K562 (cell line): ENCODE results near the gene TRAPPC4. TPM values are rescaled to one million over a fixed set of nuclear protein-coding genes. Genes with fewer than 3 reads are reported as not detected.
A peak's percentile ranks its signal among the peaks of the same experiment; 100 is the strongest.

Experiments used
- ATAC-seq: fragments of 200-7000 bp; cut with Tn5 transposase; 3 replicates; pipeline ENCODE4 v1.9.1; 2020; ENCODE audit warnings: moderate library complexity
- BruUV-seq: library from RNA; stranded (reverse); fragments of 400-500 nt; replicated peaks from 2 replicates; lab custom pipeline; 2021; lab: Mats Ljungman, UMichigan
- CTCF ChIA-PET: fragments of 300-600 bp; formaldehyde crosslinking; extraction: SDS; loops from one replicate; lab custom pipeline; 2021; ENCODE audit warnings: low intra/inter-chr PET ratio; lab: Yijun Ruan, JAX
- POLR2A ChIA-PET: fragments of 300-600, 350-650 bp; sonication (Branson Sonifier 250); formaldehyde crosslinking; extraction: SDS; loops from one replicate; lab custom pipeline; 2021; ENCODE audit warnings: antibody characterized with exemption, inconsistent platforms; lab: Yijun Ruan, JAX
- DNase-seq, 4 experiments: peaks; one replicate each; pipeline versions ENCODE4 v3.0.0 to v3.0.0-alpha.2; 2011 to 2018; ENCODE audit warnings: low spot score in 3 of 4, mixed read lengths in 3 of 4; ENCODE audit errors: extremely low read depth in 1 of 4
- FAIRE-seq: peaks from 2 replicates; lab custom pipeline; 2011; peaks lifted over from hg19 to GRCh38; lab: Jason Lieb, UNC
- H2AFZ ChIP-seq: 2 replicates; pipeline ENCODE4 v1.6.0; 2011; ENCODE audit warnings: low read depth, low read length, control low read depth, inconsistent platforms
- H3K27ac ChIP-seq: fragments of 200-600 bp; 3 replicates; pipeline ENCODE4 v1.8.0; 2011; ENCODE audit warnings: low read depth, mild to moderate bottlenecking, control low read depth, inconsistent platforms, low read length, moderate library complexity, mixed read lengths; ENCODE audit errors: extremely low read depth
- H3K27me3 ChIP-seq, 2 experiments: fragments of 300-600 bp in 1 of 2; 2 replicates in 1 of 2; 3 replicates in 1 of 2; pipeline versions ENCODE4 v1.6.0 to v1.8.0; 2011; ENCODE audit warnings: inconsistent platforms in 2 of 2, low read length in 2 of 2, mild to moderate bottlenecking in 1 of 2, mixed read lengths in 1 of 2, moderate library complexity in 1 of 2; ENCODE audit not compliant: control insufficient read depth in 2 of 2, insufficient read depth in 2 of 2
- H3K36me3 ChIP-seq: fragments of 300-600 bp; 3 replicates; pipeline ENCODE4 v1.8.0; 2011; ENCODE audit warnings: mild to moderate bottlenecking, low read length, inconsistent platforms; ENCODE audit not compliant: control insufficient read depth, insufficient read depth
- H3K4me1 ChIP-seq, 2 experiments: fragments of 200-600 bp in 1 of 2; replicated peaks in 1 of 2; 2 replicates in 1 of 2; 3 replicates in 1 of 2; pipeline versions ENCODE4 v1.5.1 to v1.8.0; 2011; ENCODE audit warnings: inconsistent platforms in 2 of 2, low read length in 2 of 2, mild to moderate bottlenecking in 1 of 2, mixed read lengths in 1 of 2, moderate library complexity in 1 of 2; ENCODE audit not compliant: control insufficient read depth in 2 of 2, insufficient read depth in 2 of 2
- H3K4me2 ChIP-seq: 2 replicates; pipeline ENCODE4 v1.6.1; 2011; ENCODE audit warnings: low read length, control low read depth, inconsistent platforms, mixed read lengths; ENCODE audit not compliant: insufficient read depth
- H3K4me3 ChIP-seq: fragments of 200-600 bp; sonication (generic), shearing (Covaris generic); 2 replicates; pipeline ENCODE4 v1.5.1; 2016; ENCODE audit warnings: control low read depth, inconsistent platforms
- H3K79me2 ChIP-seq: fragments of 200-600 bp; 3 replicates; pipeline ENCODE4 v1.8.0; 2011; ENCODE audit warnings: low read length, inconsistent platforms; ENCODE audit not compliant: control insufficient read depth, insufficient read depth
- H3K9ac ChIP-seq, 2 experiments: 2 replicates each; pipeline versions ENCODE4 v1.6.0 to v1.6.1; 2011; ENCODE audit warnings: low read depth in 2 of 2, low read length in 2 of 2, control low read depth in 1 of 2, inconsistent platforms in 1 of 2, mild to moderate bottlenecking in 1 of 2, mixed read lengths in 1 of 2; ENCODE audit not compliant: insufficient read depth in 1 of 2
- H3K9me1 ChIP-seq: one replicate; pipeline ENCODE4 v1.6.0; 2011; ENCODE audit warnings: inconsistent platforms, mild to moderate bottlenecking, low read length, moderate library complexity; ENCODE audit not compliant: control insufficient read depth, insufficient read depth
- H3K9me3 ChIP-seq: replicated peaks from 2 replicates; pipeline ENCODE4 v1.5.1; 2011; ENCODE audit warnings: low read depth, low read length, inconsistent platforms; ENCODE audit not compliant: control insufficient read depth, insufficient read depth
- H4K20me1 ChIP-seq: replicated peaks from 2 replicates; pipeline ENCODE4 v1.6.1; 2011; ENCODE audit warnings: low read length, inconsistent platforms, mixed read lengths; ENCODE audit not compliant: control insufficient read depth, insufficient read depth
- EGR1 ChIP-seq: fragments of 450-650 bp; conservative IDR thresholded peaks from 2 replicates; pipeline ENCODE4 v1.6.1; 2017; ENCODE audit warnings: mild to moderate bottlenecking
- GABPB1 ChIP-seq: sonication (generic); formaldehyde crosslinking; IDR thresholded peaks from 2 replicates; pipeline ENCODE4 v1.8.0; 2022; ENCODE audit warnings: mild to moderate bottlenecking, missing genetic modification reagents
- POLR2G ChIP-seq: fragments of 200-400 bp; formaldehyde crosslinking; IDR thresholded peaks from 2 replicates; pipeline ENCODE4 v1.6.1; 2017; ENCODE audit warnings: low read depth, mild to moderate bottlenecking, antibody characterized with exemption, low read length, moderate library complexity
- ZFP91 ChIP-seq: sonication (generic); formaldehyde crosslinking; IDR thresholded peaks from 2 replicates; pipeline ENCODE4 v1.8.0; 2022; ENCODE audit warnings: mild to moderate bottlenecking, missing genetic modification reagents
- ZNF444 ChIP-seq: fragments of 250-450 bp; sonication (Bioruptor Pico); IDR thresholded peaks from 2 replicates; pipeline ENCODE4 v1.4.0; 2020; ENCODE audit warnings: mild to moderate bottlenecking, moderate library complexity
- WGBS: fragments of 100-300 bp; shearing (Covaris generic); methylation state at CpG from one replicate; pipeline ENCODE4 v1.1.6; 2016; ENCODE audit warnings: low coverage, mixed read lengths; ENCODE audit not compliant: insufficient coverage; ENCODE audit errors: missing lambda C conversion rate; 5-methylcytosine and 5-hydroxymethylcytosine counted together
- in situ Hi-C: fragments of 300-500 bp; cut with MboI; formaldehyde crosslinking; loops from 4 replicates; pipeline ENCODE4 v1.15.0; 2018; ENCODE audit warnings: inconsistent platforms, mixed read lengths
- intact Hi-C: fragments of 100-400 bp; cut with micrococcal nuclease; formaldehyde crosslinking; loops from 2 replicates; pipeline ENCODE4 v1.14.2; 2022
- polyA plus RNA-seq, 8 experiments: library from polyadenylated mRNA; depleted of rRNA in 4 of 8; stranded (reverse) in 5 of 8; unstranded in 3 of 8; fragments of >200 nt; fragmentation: Nextera tagmentation in 2 of 8; fragmentation: Illumina TruSeq in 1 of 8; extraction: Ambion mirVana in 2 of 8; extraction: Trizol in 1 of 8; gene quantifications; 2 replicates each; pipeline versions ENCODE4 v1.2.1 to v1.2.3, GENCODE V29; 2011 to 2014; ENCODE audit warnings: inconsistent platforms in 1 of 8, missing spikeins in 1 of 8
- total RNA-seq, 7 experiments: library from RNA; depleted of rRNA in 6 of 7; stranded (reverse); fragments of >200 nt in 6 of 7; fragmentation: Illumina TruSeq in 2 of 7; extraction: Trizol in 2 of 7; gene quantifications; 2 replicates each; pipeline versions ENCODE4 v1.2.1 to v1.2.3, GENCODE V29; 2011 to 2021; ENCODE audit warnings: low replicate concordance in 1 of 7

Gene TRAPPC4
- total and polyA plus RNA-seq, 9 of the 15 experiments (the other 6 are each of a cell fraction or from before 2014, with no cell fraction given), result 121 to 524 (median 142) TPM

DNA sequence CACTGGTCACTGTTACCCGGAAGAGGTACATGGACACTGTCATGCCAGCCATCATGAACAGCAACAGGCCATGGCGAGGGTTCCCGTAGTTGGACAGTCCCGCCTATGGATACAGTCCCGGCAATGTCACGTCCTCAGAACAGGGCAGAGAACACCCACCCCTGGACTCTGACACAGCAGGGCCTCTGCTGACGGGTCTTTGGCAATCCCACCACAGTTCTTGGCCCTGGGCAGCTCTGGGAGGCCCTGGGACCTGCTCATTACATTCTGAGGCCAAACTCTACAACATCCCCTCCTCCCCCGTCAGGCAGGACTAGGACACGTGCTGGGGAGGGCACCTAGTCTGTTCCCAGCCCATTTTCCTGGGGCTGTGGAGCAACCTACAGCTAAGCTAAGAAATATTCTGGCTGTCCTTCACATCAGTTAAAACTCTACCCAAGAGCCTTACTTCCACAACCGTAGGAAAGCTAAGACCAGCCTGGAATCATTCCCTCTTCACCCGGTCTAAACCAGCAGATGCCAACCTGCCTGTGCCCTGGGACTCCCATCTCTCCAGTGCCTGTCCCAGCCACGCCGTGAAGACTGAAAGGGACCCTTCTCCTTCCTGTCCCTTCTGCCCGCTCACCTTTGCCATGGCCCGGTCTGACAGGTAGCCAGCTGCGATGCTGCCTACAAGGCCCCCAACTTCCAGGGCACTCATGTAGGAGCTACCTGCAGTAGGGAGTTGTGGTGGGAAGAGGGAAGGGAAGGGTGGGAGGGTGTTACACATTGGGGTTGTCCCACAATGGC, 7.6 kb downstream of the TRAPPC4 start:
- no peaks in the 10 kb centered on the region for H3K9me1 ChIP-seq
- H3K4me1 ChIP-seq, result peaks cover 50 to 55% of the 10 kb centered on the region in 2 experiments
- in situ Hi-C loops, result no loop called here
- H3K9me3 ChIP-seq, result no peaks in the 10 kb centered on the region
- ChIA-PET POLR2A (interaction anchor here (0.6 to 5.2 kb wide), 5 partner anchors 12 to 283 kb away, joined by 3 to 33 read pairs (median 8); partner anchors contain the start of gene HYOU1), CTCF (no interaction called here)
- DNase-seq, result peak in 2 of 4 experiments; percentile 4 to 6
- no peak for ATAC-seq
- H3K4me2 ChIP-seq, result no peak overlapping the region
- H2AFZ ChIP-seq, result no peak overlapping the region
- H3K9ac ChIP-seq, result peak overlapping the region in 1 of 2 experiments; percentile 75; a peak in 1 of 4 replicates
- TF ChIP-seq POLR2G (0 out of 2 replicates have a peak, but pooled peaks have one; percentile 23), EGR1 (no peak)
- no peak overlapping the region for H3K27ac ChIP-seq
- no peak overlapping the region for H3K4me3 ChIP-seq
- peaks cover 58% of the 10 kb centered on the region for H3K79me2 ChIP-seq
- H3K27me3 ChIP-seq, result no peaks in the 10 kb centered on the region
- WGBS, result 92% methylated on average over 16 of the region's 16 CpGs
- H3K36me3 ChIP-seq, result peaks cover 79% of the 10 kb centered on the region
- intact Hi-C loops, result no loop called here
- peaks cover 22% of the 10 kb centered on the region for H4K20me1 ChIP-seq
- no peak for FAIRE-seq
- no TSS peak for BruUV-seq

GRCh38 chr11:119026970-119027369, 8.4 kb downstream of the TRAPPC4 start:
- intact Hi-C loops (no loop called here), in situ Hi-C loops (no loop called here)
- peaks cover 22% of the 10 kb centered on the region for H4K20me1 ChIP-seq
- BruUV-seq, result no TSS peak
- POLR2A ChIA-PET, result interaction anchor here (0.6 to 5.2 kb wide), 3 partner anchors 8 to 283 kb away, joined by 4 to 33 read pairs (median 6); partner anchors contain the start of gene TRAPPC4
- H3K9ac ChIP-seq, result peak overlapping the region in 1 of 2 experiments; percentile 57; a peak in 1 of 4 replicates
- no peaks in the 10 kb centered on the region for H3K27me3 ChIP-seq
- DNase-seq, result peak in 1 of 4 experiments; percentile 7
- no peak overlapping the region for H2AFZ ChIP-seq
- no peak for FAIRE-seq
- WGBS, result 100% methylated on average over 2 of the region's 2 CpGs
- no peak overlapping the region for H3K4me3 ChIP-seq
- H3K4me2 ChIP-seq, result no peak overlapping the region
- H3K4me1 ChIP-seq, result peaks cover 54 to 57% of the 10 kb centered on the region in 2 experiments
- no peak for ATAC-seq
- peaks cover 51% of the 10 kb centered on the region for H3K79me2 ChIP-seq
- no peak overlapping the region; the same call in 2 of the 3 replicates for H3K27ac ChIP-seq
- H3K36me3 ChIP-seq, result peaks cover 72% of the 10 kb centered on the region
- no peaks in the 10 kb centered on the region for H3K9me1 ChIP-seq
- CTCF ChIA-PET, result no interaction called here
- no peaks in the 10 kb centered on the region for H3K9me3 ChIP-seq
- TF ChIP-seq ZNF444, result no peak
- no peak for TF ChIP-seq ZFP91 (CRISPR knock-in tag)
- no peak for TF ChIP-seq GABPB1 (CRISPR knock-in tag)
